GM12878 (cell line): ENCODE results near the gene CEACAM5. TPM values are rescaled to one million over a fixed set of nuclear protein-coding genes. Genes with fewer than 3 reads are reported as not detected.

Source experiments
- ATAC-seq: fragments of 200-7000 bp; cut with Tn5 transposase; 3 replicates; pipeline ENCODE4 v1.9.1; 2020; ENCODE audit warnings: mild to moderate bottlenecking, moderate library complexity
- BruUV-seq: library from RNA; stranded (reverse); fragments of 400-500 nt; replicated peaks from 2 replicates; lab custom pipeline; 2021; lab: Mats Ljungman, UMichigan
- CTCF ChIA-PET: fragments of 300-600 bp; sonication (Branson Sonifier 250); formaldehyde crosslinking; extraction: SDS; loops from one replicate; lab custom pipeline; 2021; ENCODE audit warnings: inconsistent platforms; lab: Yijun Ruan, JAX
- POLR2A ChIA-PET: fragments of 350-600 bp; formaldehyde crosslinking; extraction: SDS; loops from one replicate; lab custom pipeline; 2021; ENCODE audit warnings: inconsistent platforms; lab: Charles Lee
- RAD21 ChIA-PET: fragments of 300-600 bp; sonication (Branson Sonifier 250); formaldehyde crosslinking; loops from one replicate; lab custom pipeline; 2023; ENCODE audit warnings: antibody characterized with exemption; ENCODE audit not compliant: unreplicated experiment; lab: Charles Lee
- SMC1A ChIA-PET: fragments of 300-600 bp; sonication (Branson Sonifier 250); formaldehyde crosslinking; loops from one replicate; lab custom pipeline; 2023; ENCODE audit not compliant: unreplicated experiment, uncharacterized antibody; lab: Charles Lee
- DNase-seq: peaks from one replicate; pipeline ENCODE4 v3.0.0-alpha.2; 2011; ENCODE audit warnings: low read depth, low spot score
- FAIRE-seq: peaks from 3 replicates; lab custom pipeline; 2011; peaks lifted over from hg19 to GRCh38; lab: Jason Lieb, UNC
- H2AFZ ChIP-seq: 2 replicates; pipeline ENCODE4 v1.6.0; 2011; ENCODE audit warnings: low read depth, low read length, control low read depth; ENCODE audit not compliant: control insufficient read depth
- H3K27ac ChIP-seq: 2 replicates; pipeline ENCODE4 v1.5.1; 2011; ENCODE audit warnings: control low read depth; ENCODE audit not compliant: control insufficient read depth, insufficient read depth
- H3K27me3 ChIP-seq, 2 experiments: replicated peaks in 1 of 2; 2 replicates each; pipeline versions ENCODE4 v1.6.0 to v1.6.1; 2011; ENCODE audit warnings: low read length in 1 of 2; ENCODE audit not compliant: control insufficient read depth in 2 of 2, insufficient read depth in 2 of 2
- H3K36me3 ChIP-seq, 2 experiments: 2 replicates each; pipeline ENCODE4 v1.5.1; 2011; ENCODE audit warnings: low read length in 1 of 2; ENCODE audit not compliant: control insufficient read depth in 2 of 2, insufficient read depth in 2 of 2
- H3K4me1 ChIP-seq: 2 replicates; pipeline ENCODE4 v1.6.1; 2011; ENCODE audit warnings: mild to moderate bottlenecking, low read length, moderate library complexity, mixed read lengths; ENCODE audit not compliant: control insufficient read depth, insufficient read depth
- H3K4me2 ChIP-seq: 2 replicates; pipeline ENCODE4 v1.6.0; 2011; ENCODE audit warnings: control low read depth; ENCODE audit not compliant: control insufficient read depth, insufficient read depth
- H3K4me3 ChIP-seq: fragments of 200-600 bp; sonication (generic); 2 replicates; pipeline ENCODE4 v1.5.1; 2016
- H3K79me2 ChIP-seq: 2 replicates; pipeline ENCODE4 v1.6.0; 2011; ENCODE audit warnings: low read length; ENCODE audit not compliant: control insufficient read depth, insufficient read depth
- H3K9ac ChIP-seq: 2 replicates; pipeline ENCODE4 v1.8.0; 2011; ENCODE audit warnings: low read length, control low read depth, mixed read lengths; ENCODE audit not compliant: control insufficient read depth, insufficient read depth
- H3K9me3 ChIP-seq: replicated peaks from 3 replicates; pipeline ENCODE4 v1.5.1; 2011; ENCODE audit warnings: mild to moderate bottlenecking, low read length; ENCODE audit not compliant: control insufficient read depth, insufficient read depth
- H4K20me1 ChIP-seq: 2 replicates; pipeline ENCODE4 v1.6.0; 2011; ENCODE audit not compliant: control insufficient read depth, insufficient read depth
- GABPA ChIP-seq: IDR thresholded peaks from 2 replicates; pipeline ENCODE4 v1.6.1; 2014; ENCODE audit warnings: antibody characterized with exemption, low read depth, mild to moderate bottlenecking, inconsistent platforms
- KAT2A ChIP-seq: conservative IDR thresholded peaks from 2 replicates; pipeline ENCODE4 v1.6.1; 2011; ENCODE audit warnings: low read depth, low read length; ENCODE audit not compliant: control insufficient read depth
- KDM1A ChIP-seq: fragments of 200-600 bp; sonication (generic); IDR thresholded peaks from 2 replicates; pipeline ENCODE4 v1.6.1; 2016; ENCODE audit warnings: borderline replicate concordance
- POLR2AphosphoS2 ChIP-seq: IDR thresholded peaks from 2 replicates; pipeline ENCODE4 v1.6.1; 2011; ENCODE audit warnings: low read depth, mild to moderate bottlenecking, low read length, improper control_type of control experiment, moderate library complexity
- POLR2AphosphoS5 ChIP-seq: IDR thresholded peaks from 2 replicates; pipeline ENCODE4 v1.6.1; 2011; ENCODE audit warnings: mild to moderate bottlenecking, low read length, inconsistent platforms
- POU2F2 ChIP-seq: IDR thresholded peaks from 3 replicates; pipeline ENCODE4 v1.6.1; 2011; ENCODE audit warnings: low read depth, mild to moderate bottlenecking, low read length, borderline replicate concordance
- RAD21 ChIP-seq: IDR thresholded peaks from 2 replicates; pipeline ENCODE4 v1.6.1; 2011; ENCODE audit warnings: mild to moderate bottlenecking, low read depth, low read length, moderate library complexity; ENCODE audit not compliant: insufficient read depth
- SRF ChIP-seq, 2 experiments: IDR thresholded peaks; 2 replicates each; pipeline ENCODE4 v1.6.1; 2011; ENCODE audit warnings: low read depth in 2 of 2, low read length in 2 of 2, mild to moderate bottlenecking in 1 of 2, moderate library complexity in 1 of 2
- ZNF217 ChIP-seq: fragments of 450-650 bp; IDR thresholded peaks from 2 replicates; pipeline ENCODE4 v1.6.1; 2017; ENCODE audit warnings: antibody characterized with exemption, mild to moderate bottlenecking
- ZZZ3 ChIP-seq: IDR thresholded peaks from 2 replicates; pipeline ENCODE4 v1.6.1; 2011; ENCODE audit warnings: low read depth; ENCODE audit not compliant: control insufficient read depth, insufficient read length
- WGBS: methylation state at CpG from one replicate; pipeline ENCODE4 v1.1.6; 2016; ENCODE audit warnings: low lambda C conversion rate; ENCODE audit not compliant: insufficient replicate concordance, insufficient coverage; ENCODE audit errors: missing lambda C conversion rate; 5-methylcytosine and 5-hydroxymethylcytosine counted together
- in situ Hi-C: fragments of 300-500 bp; cut with MboI; formaldehyde crosslinking; loops from 9 replicates; pipeline ENCODE4 v1.14.3; 2018; ENCODE audit warnings: mixed read lengths
- intact Hi-C: fragments of 100-400 bp; cut with micrococcal nuclease; formaldehyde crosslinking; loops from one replicate; pipeline ENCODE4 v1.14.2; 2022; ENCODE audit not compliant: unreplicated experiment
- polyA plus RNA-seq, 11 experiments: library from polyadenylated mRNA; depleted of rRNA in 4 of 11; unstranded in 6 of 11; stranded (reverse) in 5 of 11; fragments of >200 nt; fragmentation: Nextera tagmentation in 4 of 11; fragmentation: Illumina TruSeq in 1 of 11; extraction: Ambion mirVana in 4 of 11; extraction: Trizol in 1 of 11; gene quantifications; 1 replicate in 1 of 11; 2 replicates in 10 of 11; pipeline versions ENCODE4 v1.2.1 to v1.2.3, GENCODE V29; 2011 to 2016; ENCODE audit warnings: inconsistent platforms in 2 of 11, missing spikeins in 2 of 11, low read depth in 1 of 11
- total RNA-seq, 4 experiments: library from RNA; depleted of rRNA in 3 of 4; stranded (reverse); fragments of >200 nt in 3 of 4; fragmentation: Illumina TruSeq in 1 of 4; extraction: Trizol in 1 of 4; gene quantifications; 2 replicates each; pipeline versions ENCODE4 v1.2.1 to v1.2.3, GENCODE V29; 2013 to 2021
- TF ChIP-seq, protein P1 (sequence below): fragments of 450-650 bp; formaldehyde crosslinking; IDR thresholded peaks from 2 replicates; pipeline ENCODE4 v1.4.0; 2022; ENCODE audit warnings: mild to moderate bottlenecking, moderate library complexity
- TF ChIP-seq, protein P2 (sequence below): fragments of 450-650 bp; IDR thresholded peaks from 2 replicates; pipeline ENCODE4 v1.6.1; 2017; ENCODE audit warnings: mild to moderate bottlenecking
- TF ChIP-seq, protein P3 (sequence below): fragments of 450-650 bp; IDR thresholded peaks from 2 replicates; pipeline ENCODE4 v1.6.1; 2017; ENCODE audit warnings: antibody characterized with exemption, mild to moderate bottlenecking, moderate library complexity

The CEACAM5 gene
- total and polyA plus RNA-seq, 10 of the 15 experiments (the other 5 are each of a cell fraction or from before 2014, with no cell fraction given), result 0.38 TPM; not detected in 9

DNA sequence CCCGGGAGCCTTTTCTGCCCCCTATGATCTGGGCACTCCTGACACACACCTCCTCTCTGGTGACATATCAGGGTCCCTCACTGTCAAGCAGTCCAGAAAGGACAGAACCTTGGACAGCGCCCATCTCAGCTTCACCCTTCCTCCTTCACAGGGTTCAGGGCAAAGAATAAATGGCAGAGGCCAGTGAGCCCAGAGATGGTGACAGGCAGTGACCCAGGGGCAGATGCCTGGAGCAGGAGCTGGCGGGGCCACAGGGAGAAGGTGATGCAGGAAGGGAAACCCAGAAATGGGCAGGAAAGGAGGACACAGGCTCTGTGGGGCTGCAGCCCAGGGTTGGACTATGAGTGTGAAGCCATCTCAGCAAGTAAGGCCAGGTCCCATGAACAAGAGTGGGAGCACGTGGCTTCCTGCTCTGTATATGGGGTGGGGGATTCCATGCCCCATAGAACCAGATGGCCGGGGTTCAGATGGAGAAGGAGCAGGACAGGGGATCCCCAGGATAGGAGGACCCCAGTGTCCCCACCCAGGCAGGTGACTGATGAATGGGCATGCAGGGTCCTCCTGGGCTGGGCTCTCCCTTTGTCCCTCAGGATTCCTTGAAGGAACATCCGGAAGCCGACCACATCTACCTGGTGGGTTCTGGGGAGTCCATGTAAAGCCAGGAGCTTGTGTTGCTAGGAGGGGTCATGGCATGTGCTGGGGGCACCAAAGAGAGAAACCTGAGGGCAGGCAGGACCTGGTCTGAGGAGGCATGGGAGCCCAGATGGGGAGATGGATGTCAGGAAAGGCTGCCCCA lies 11.8 kb upstream of the CEACAM5 start (continued):
- TF ChIP-seq, protein P1, sequence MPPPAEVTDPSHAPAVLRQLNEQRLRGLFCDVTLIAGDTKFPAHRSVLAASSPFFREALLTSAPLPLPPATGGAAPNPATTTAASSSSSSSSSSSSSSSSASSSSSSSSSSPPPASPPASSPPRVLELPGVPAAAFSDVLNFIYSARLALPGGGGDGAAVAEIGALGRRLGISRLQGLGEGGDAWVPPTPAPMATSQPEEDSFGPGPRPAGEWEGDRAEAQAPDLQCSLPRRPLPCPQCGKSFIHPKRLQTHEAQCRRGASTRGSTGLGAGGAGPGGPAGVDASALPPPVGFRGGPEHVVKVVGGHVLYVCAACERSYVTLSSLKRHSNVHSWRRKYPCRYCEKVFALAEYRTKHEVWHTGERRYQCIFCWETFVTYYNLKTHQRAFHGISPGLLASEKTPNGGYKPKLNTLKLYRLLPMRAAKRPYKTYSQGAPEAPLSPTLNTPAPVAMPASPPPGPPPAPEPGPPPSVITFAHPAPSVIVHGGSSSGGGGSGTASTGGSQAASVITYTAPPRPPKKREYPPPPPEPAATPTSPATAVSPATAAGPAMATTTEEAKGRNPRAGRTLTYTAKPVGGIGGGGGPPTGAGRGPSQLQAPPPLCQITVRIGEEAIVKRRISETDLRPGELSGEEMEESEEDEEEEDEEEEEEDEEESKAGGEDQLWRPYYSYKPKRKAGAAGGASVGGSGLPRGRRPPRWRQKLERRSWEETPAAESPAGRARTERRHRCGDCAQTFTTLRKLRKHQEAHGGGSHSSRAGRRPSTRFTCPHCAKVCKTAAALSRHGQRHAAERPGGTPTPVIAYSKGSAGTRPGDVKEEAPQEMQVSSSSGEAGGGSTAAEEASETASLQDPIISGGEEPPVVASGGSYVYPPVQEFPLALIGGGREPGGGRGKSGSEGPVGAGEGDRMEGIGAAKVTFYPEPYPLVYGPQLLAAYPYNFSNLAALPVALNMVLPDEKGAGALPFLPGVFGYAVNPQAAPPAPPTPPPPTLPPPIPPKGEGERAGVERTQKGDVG (CRISPR knock-in tag), result no peak
- no peak for TF ChIP-seq ZZZ3

DNA sequence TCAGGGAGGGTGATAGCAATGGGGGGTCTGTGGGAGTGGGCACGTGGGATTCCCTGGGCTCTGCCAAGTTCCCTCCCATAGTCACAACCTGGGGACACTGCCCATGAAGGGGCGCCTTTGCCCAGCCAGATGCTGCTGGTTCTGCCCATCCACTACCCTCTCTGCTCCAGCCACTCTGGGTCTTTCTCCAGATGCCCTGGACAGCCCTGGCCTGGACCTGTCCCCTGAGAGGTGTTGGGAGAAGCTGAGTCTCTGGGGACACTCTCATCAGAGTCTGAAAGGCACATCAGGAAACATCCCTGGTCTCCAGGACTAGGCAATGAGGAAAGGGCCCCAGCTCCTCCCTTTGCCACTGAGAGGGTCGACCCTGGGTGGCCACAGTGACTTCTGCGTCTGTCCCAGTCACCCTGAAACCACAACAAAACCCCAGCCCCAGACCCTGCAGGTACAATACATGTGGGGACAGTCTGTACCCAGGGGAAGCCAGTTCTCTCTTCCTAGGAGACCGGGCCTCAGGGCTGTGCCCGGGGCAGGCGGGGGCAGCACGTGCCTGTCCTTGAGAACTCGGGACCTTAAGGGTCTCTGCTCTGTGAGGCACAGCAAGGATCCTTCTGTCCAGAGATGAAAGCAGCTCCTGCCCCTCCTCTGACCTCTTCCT lies 11.1 kb upstream of the CEACAM5 start:
- no TSS peak for BruUV-seq
- ChIA-PET RAD21 (no interaction called here), SMC1A (interaction anchor here (2.0 kb wide), 1 partner anchor 56 kb away, joined by 6 read pairs; no protein-coding TSS in a partner anchor), POLR2A (no interaction called here), CTCF (interaction anchor here (0.7 kb wide), 1 partner anchor 56 kb away, joined by 3 read pairs; no protein-coding TSS in a partner anchor)
- H3K27ac ChIP-seq, result no peak overlapping the region
- intact Hi-C loops, result no loop called here
- no peaks in the 10 kb centered on the region for H3K4me1 ChIP-seq
- no peak overlapping the region for H3K4me3 ChIP-seq
- H4K20me1 ChIP-seq, result no peaks in the 10 kb centered on the region
- peaks cover 0 to 2% of the 10 kb centered on the region in 2 experiments; a peak in 2 of 4 replicates for H3K27me3 ChIP-seq
- no peaks in the 10 kb centered on the region for H3K36me3 ChIP-seq
- H3K79me2 ChIP-seq, result no peaks in the 10 kb centered on the region
- H2AFZ ChIP-seq, result no peak overlapping the region
- ATAC-seq (no peak), FAIRE-seq (no peak), DNase-seq (no peak)
- in situ Hi-C loops, result no loop called here
- H3K9ac ChIP-seq, result no peak overlapping the region
- H3K9me3 ChIP-seq, result no peaks in the 10 kb centered on the region
- no peak overlapping the region for H3K4me2 ChIP-seq
- 2% methylated on average over 9 of the region's 9 CpGs for WGBS
- TF ChIP-seq ZNF217 (no peak), SRF (IDR thresholded peaks at IDR 0.05; ENCODE audit: low read depth in 2 of 2, low read length in 2 of 2) (no peak), POLR2AphosphoS2 (no peak), KAT2A (no peak), RAD21 (no peak), KDM1A (no peak), POU2F2 (no peak), POLR2AphosphoS5 (no peak), GABPA (no peak)
- TF ChIP-seq, protein P2, sequence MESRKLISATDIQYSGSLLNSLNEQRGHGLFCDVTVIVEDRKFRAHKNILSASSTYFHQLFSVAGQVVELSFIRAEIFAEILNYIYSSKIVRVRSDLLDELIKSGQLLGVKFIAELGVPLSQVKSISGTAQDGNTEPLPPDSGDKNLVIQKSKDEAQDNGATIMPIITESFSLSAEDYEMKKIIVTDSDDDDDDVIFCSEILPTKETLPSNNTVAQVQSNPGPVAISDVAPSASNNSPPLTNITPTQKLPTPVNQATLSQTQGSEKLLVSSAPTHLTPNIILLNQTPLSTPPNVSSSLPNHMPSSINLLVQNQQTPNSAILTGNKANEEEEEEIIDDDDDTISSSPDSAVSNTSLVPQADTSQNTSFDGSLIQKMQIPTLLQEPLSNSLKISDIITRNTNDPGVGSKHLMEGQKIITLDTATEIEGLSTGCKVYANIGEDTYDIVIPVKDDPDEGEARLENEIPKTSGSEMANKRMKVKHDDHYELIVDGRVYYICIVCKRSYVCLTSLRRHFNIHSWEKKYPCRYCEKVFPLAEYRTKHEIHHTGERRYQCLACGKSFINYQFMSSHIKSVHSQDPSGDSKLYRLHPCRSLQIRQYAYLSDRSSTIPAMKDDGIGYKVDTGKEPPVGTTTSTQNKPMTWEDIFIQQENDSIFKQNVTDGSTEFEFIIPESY, result no peak
- TF ChIP-seq, protein P3, sequence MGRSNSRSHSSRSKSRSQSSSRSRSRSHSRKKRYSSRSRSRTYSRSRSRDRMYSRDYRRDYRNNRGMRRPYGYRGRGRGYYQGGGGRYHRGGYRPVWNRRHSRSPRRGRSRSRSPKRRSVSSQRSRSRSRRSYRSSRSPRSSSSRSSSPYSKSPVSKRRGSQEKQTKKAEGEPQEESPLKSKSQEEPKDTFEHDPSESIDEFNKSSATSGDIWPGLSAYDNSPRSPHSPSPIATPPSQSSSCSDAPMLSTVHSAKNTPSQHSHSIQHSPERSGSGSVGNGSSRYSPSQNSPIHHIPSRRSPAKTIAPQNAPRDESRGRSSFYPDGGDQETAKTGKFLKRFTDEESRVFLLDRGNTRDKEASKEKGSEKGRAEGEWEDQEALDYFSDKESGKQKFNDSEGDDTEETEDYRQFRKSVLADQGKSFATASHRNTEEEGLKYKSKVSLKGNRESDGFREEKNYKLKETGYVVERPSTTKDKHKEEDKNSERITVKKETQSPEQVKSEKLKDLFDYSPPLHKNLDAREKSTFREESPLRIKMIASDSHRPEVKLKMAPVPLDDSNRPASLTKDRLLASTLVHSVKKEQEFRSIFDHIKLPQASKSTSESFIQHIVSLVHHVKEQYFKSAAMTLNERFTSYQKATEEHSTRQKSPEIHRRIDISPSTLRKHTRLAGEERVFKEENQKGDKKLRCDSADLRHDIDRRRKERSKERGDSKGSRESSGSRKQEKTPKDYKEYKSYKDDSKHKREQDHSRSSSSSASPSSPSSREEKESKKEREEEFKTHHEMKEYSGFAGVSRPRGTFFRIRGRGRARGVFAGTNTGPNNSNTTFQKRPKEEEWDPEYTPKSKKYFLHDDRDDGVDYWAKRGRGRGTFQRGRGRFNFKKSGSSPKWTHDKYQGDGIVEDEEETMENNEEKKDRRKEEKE, result no peak
